ENCODE results near the gene TOGARAM1.

DNA sequence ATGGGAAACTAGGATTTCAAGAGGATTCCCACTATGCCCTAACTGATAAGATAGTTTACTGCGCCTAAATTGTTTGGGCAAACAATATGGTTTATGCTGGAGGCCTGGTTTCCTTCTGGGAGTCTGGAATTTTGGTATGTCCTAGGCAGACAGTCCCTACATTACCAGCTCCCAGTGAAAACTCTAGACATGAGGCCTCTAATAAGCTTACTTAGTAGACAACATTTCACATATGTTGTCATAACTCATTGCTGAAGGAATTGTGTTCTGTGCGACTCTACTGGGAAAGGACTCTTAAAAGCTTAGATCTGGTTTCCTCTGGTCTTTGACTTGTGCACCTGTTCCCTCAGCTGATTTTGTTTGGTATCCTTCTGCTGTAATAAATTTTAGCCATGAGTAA, 104.0 kb downstream of the TOGARAM1 start:
- no peak for TF ChIP-seq POLR2A (IDR thresholded peaks at IDR 0.05)
- TF ChIP-seq, protein P1, sequence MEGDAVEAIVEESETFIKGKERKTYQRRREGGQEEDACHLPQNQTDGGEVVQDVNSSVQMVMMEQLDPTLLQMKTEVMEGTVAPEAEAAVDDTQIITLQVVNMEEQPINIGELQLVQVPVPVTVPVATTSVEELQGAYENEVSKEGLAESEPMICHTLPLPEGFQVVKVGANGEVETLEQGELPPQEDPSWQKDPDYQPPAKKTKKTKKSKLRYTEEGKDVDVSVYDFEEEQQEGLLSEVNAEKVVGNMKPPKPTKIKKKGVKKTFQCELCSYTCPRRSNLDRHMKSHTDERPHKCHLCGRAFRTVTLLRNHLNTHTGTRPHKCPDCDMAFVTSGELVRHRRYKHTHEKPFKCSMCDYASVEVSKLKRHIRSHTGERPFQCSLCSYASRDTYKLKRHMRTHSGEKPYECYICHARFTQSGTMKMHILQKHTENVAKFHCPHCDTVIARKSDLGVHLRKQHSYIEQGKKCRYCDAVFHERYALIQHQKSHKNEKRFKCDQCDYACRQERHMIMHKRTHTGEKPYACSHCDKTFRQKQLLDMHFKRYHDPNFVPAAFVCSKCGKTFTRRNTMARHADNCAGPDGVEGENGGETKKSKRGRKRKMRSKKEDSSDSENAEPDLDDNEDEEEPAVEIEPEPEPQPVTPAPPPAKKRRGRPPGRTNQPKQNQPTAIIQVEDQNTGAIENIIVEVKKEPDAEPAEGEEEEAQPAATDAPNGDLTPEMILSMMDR (IDR thresholded peaks at IDR 0.05): no peak

All from lower leg skin (tissue), 3 donors.